Measurements from ENCODE around the gene TSPAN12. TPM values are rescaled to one million over a fixed set of nuclear protein-coding genes. Genes with fewer than 3 reads are reported as not detected.

TSPAN12 gene
- polyA plus RNA-seq, 1 donor (not counting 4 experiments of a cell fraction or from before 2014, with no cell fraction given), result 0.47 TPM

DNA sequence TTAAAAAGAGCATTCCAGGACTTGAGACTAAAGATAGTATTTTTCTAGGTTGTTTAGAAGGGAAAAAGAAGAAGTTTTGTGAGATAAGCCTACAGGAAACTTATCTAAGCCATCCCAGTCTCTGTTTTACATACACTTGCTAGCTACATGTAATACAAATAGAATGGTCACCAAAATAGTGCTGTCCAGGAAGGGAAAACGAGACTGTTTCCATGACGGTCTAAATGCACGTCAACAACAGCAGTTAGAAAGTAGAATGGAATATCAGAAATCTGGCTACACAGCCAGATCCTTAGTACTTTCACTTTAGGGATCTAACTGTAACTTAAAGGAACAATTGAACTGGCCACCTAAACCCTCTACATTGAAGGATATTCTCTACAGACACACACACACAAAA lies 117.6 kb downstream of the TSPAN12 start:
- DNase-seq (ENCODE audit: low read depth, low spot score) (no peak), FAIRE-seq (no peak)
- Histone ChIP-seq H3K4me1 (ENCODE audit: control insufficient read depth, extremely low read depth, insufficient read depth, low read length) (no peaks in the 10 kb centered on the region), H3K9ac (ENCODE audit: control insufficient read depth, extremely low read depth, insufficient read depth, low read length) (no peak overlapping the region), H3K79me2 (ENCODE audit: control insufficient read depth, insufficient read depth, low read length) (no peaks in the 10 kb centered on the region), H3K4me2 (ENCODE audit: control insufficient read depth, extremely low read depth, insufficient read depth, low read depth, low read length) (no peak overlapping the region), H3K4me3 (ENCODE audit: control insufficient read depth in 2 of 3, extremely low read depth in 1 of 3, insufficient read depth in 2 of 3, low read depth in 1 of 3, low read length in 3 of 3) (no peak overlapping the region), H4K20me1 (ENCODE audit: control insufficient read depth, extremely low read depth, insufficient read depth, low read length) (no peaks in the 10 kb centered on the region), H3K36me3 (ENCODE audit: control insufficient read depth in 2 of 2, extremely low read depth in 1 of 2, insufficient read depth in 2 of 2, low read length in 2 of 2) (no peaks in the 10 kb centered on the region), H2AFZ (ENCODE audit: control insufficient read depth, low read length) (no peak overlapping the region), H3K27ac (ENCODE audit: control insufficient read depth, insufficient read depth, low read length) (no peak overlapping the region), H3K9me1 (ENCODE audit: control insufficient read depth, extremely low read depth, insufficient read depth, low read length) (no peaks in the 10 kb centered on the region), H3K9me3 (ENCODE audit: control insufficient read depth, low read depth, low read length) (no peaks in the 10 kb centered on the region), H3K27me3 (ENCODE audit: control insufficient read depth, extremely low read depth, insufficient read depth, low read length) (no peaks in the 10 kb centered on the region)
- TF ChIP-seq, protein P1, sequence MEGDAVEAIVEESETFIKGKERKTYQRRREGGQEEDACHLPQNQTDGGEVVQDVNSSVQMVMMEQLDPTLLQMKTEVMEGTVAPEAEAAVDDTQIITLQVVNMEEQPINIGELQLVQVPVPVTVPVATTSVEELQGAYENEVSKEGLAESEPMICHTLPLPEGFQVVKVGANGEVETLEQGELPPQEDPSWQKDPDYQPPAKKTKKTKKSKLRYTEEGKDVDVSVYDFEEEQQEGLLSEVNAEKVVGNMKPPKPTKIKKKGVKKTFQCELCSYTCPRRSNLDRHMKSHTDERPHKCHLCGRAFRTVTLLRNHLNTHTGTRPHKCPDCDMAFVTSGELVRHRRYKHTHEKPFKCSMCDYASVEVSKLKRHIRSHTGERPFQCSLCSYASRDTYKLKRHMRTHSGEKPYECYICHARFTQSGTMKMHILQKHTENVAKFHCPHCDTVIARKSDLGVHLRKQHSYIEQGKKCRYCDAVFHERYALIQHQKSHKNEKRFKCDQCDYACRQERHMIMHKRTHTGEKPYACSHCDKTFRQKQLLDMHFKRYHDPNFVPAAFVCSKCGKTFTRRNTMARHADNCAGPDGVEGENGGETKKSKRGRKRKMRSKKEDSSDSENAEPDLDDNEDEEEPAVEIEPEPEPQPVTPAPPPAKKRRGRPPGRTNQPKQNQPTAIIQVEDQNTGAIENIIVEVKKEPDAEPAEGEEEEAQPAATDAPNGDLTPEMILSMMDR (optimal IDR thresholded peaks at IDR 0.05 in 1 of 3, IDR thresholded peaks at IDR 0.05 in 1 of 3, conservative IDR thresholded peaks at IDR 0.05 in 1 of 3; ENCODE audit: extremely low read depth in 1 of 3, insufficient read depth in 2 of 3, low read length in 3 of 3), result no peak
- no peak for TF ChIP-seq EZH2 (IDR thresholded peaks at IDR 0.05; ENCODE audit: low read length)
- dilution Hi-C loops (cut with MboI; ENCODE audit: extremely low pct_ligation_motif_present, low sequenced_read_pairs), result no loop called here

DNA sequence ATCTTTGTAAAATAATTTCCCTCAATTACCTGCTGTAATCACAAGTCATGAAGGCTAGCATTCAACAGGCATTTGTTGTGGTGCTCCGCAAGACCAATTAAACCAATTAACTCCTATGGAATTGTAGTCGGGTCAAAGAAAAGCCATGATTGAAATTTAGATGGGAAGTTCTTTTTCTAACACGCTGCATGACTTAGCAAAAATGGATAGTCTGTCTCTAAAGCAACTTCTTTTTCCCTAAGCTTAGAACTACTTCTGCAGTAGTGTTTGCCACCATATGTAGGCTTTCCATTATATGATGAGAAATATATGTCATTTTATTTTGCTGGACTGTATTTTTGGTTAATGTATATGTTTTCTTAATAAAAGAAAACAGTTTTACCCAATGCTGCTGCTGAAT lies 119.1 kb downstream of the TSPAN12 start:
- no peak overlapping the region for H2AFZ ChIP-seq (ENCODE audit: control insufficient read depth, low read length)
- no peak overlapping the region for H3K4me3 ChIP-seq (ENCODE audit: control insufficient read depth in 2 of 3, extremely low read depth in 1 of 3, insufficient read depth in 2 of 3, low read depth in 1 of 3, low read length in 3 of 3)
- H3K36me3 ChIP-seq (ENCODE audit: control insufficient read depth in 2 of 2, extremely low read depth in 1 of 2, insufficient read depth in 2 of 2, low read length in 2 of 2), result no peaks in the 10 kb centered on the region
- no peak overlapping the region for H3K4me2 ChIP-seq (ENCODE audit: control insufficient read depth, extremely low read depth, insufficient read depth, low read depth, low read length)
- FAIRE-seq, result no peak
- no peaks in the 10 kb centered on the region for H3K27me3 ChIP-seq (ENCODE audit: control insufficient read depth, extremely low read depth, insufficient read depth, low read length)
- TF ChIP-seq EZH2 (IDR thresholded peaks at IDR 0.05; ENCODE audit: low read length), result no peak
- TF ChIP-seq, protein P1 (optimal IDR thresholded peaks at IDR 0.05 in 1 of 3, IDR thresholded peaks at IDR 0.05 in 1 of 3, conservative IDR thresholded peaks at IDR 0.05 in 1 of 3; ENCODE audit: extremely low read depth in 1 of 3, insufficient read depth in 2 of 3, low read length in 3 of 3), result no peak
- dilution Hi-C loops (cut with MboI; ENCODE audit: extremely low pct_ligation_motif_present, low sequenced_read_pairs), result no loop called here
- H3K79me2 ChIP-seq (ENCODE audit: control insufficient read depth, insufficient read depth, low read length), result no peaks in the 10 kb centered on the region
- H3K9me1 ChIP-seq (ENCODE audit: control insufficient read depth, extremely low read depth, insufficient read depth, low read length), result no peaks in the 10 kb centered on the region
- H4K20me1 ChIP-seq (ENCODE audit: control insufficient read depth, extremely low read depth, insufficient read depth, low read length), result no peaks in the 10 kb centered on the region
- no peak for DNase-seq (ENCODE audit: low read depth, low spot score)
- H3K9me3 ChIP-seq (ENCODE audit: control insufficient read depth, low read depth, low read length), result no peaks in the 10 kb centered on the region
- H3K9ac ChIP-seq (ENCODE audit: control insufficient read depth, extremely low read depth, insufficient read depth, low read length), result no peak overlapping the region
- no peak overlapping the region for H3K27ac ChIP-seq (ENCODE audit: control insufficient read depth, insufficient read depth, low read length)
- H3K4me1 ChIP-seq (ENCODE audit: control insufficient read depth, extremely low read depth, insufficient read depth, low read length), result no peaks in the 10 kb centered on the region

Other genes with a start within 250 kb of the TSPAN12 start
- 4.4 to 9.0 TPM (median 7.4 TPM) in 3 replicates for gene ING3, start 92.6 kb upstream of the TSPAN12 start, polyA plus RNA-seq
- gene CPED1, start 130.6 kb upstream of the TSPAN12 start, polyA plus RNA-seq, result 0.62 to 1.1 TPM (median 0.72 TPM) in 3 replicates